Caco-2 (cell line): ENCODE results near the gene APC2. TPM values are rescaled to one million over a fixed set of nuclear protein-coding genes. Genes with fewer than 3 reads are reported as not detected.

Experiments
- BruUV-seq: library from RNA; stranded (reverse); fragments of 400-500 nt; replicated peaks from 2 replicates; lab custom pipeline; 2021; lab: Mats Ljungman, UMichigan
- CTCF ChIA-PET: fragments of 300-600 bp; sonication (Branson Sonifier 250); formaldehyde crosslinking; loops from one replicate; lab custom pipeline; 2022; ENCODE audit warnings: antibody characterized with exemption; lab: Charles Lee
- POLR2A ChIA-PET: fragments of 300-600 bp; sonication (Branson Sonifier 250); formaldehyde crosslinking; loops from one replicate; lab custom pipeline; 2022; ENCODE audit warnings: antibody characterized with exemption; lab: Charles Lee
- DNase-seq, 2 experiments: peaks; one replicate each; pipeline versions ENCODE4 v3.0.0 to v3.0.0-alpha.2; 2020 to 2022
- H3K27me3 ChIP-seq: replicated peaks from 2 replicates; pipeline ENCODE4 v1.6.0; 2011; ENCODE audit warnings: low read length; ENCODE audit not compliant: control insufficient read depth, insufficient read depth
- H3K36me3 ChIP-seq: 2 replicates; pipeline ENCODE4 v1.5.1; 2011; ENCODE audit warnings: low read length; ENCODE audit not compliant: control insufficient read depth, insufficient read depth
- H3K4me1 ChIP-seq: fragments of 250-450 bp; sonication (Bioruptor Pico); 2 replicates; pipeline ENCODE4 v1.5.1; 2020; ENCODE audit warnings: mild to moderate bottlenecking
- H3K4me3 ChIP-seq: 2 replicates; pipeline ENCODE4 v1.5.1; 2011; ENCODE audit warnings: low read depth, mild to moderate bottlenecking, control low read depth, low read length
- H3K9me3 ChIP-seq: fragments of 250-450 bp; sonication (Bioruptor Pico); 2 replicates; pipeline ENCODE4 v1.5.1; 2020; ENCODE audit warnings: mild to moderate bottlenecking, moderate library complexity
- H3K27ac Mint-ChIP-seq: one replicate; pipeline ENCODE4 v1.8.0; 2022; ENCODE audit warnings: mixed read lengths; ENCODE audit not compliant: unreplicated experiment
- H3K27me3 Mint-ChIP-seq: one replicate; pipeline ENCODE4 v1.8.0; 2022; ENCODE audit warnings: mixed read lengths; ENCODE audit not compliant: insufficient read depth, unreplicated experiment
- H3K36me3 Mint-ChIP-seq: one replicate; pipeline ENCODE4 v1.8.0; 2022; ENCODE audit warnings: mild to moderate bottlenecking, mixed read lengths; ENCODE audit not compliant: insufficient read depth, unreplicated experiment
- H3K4me1 Mint-ChIP-seq: one replicate; pipeline ENCODE4 v1.8.0; 2022; ENCODE audit warnings: low read depth, mixed read lengths; ENCODE audit not compliant: unreplicated experiment
- H3K4me3 Mint-ChIP-seq: one replicate; pipeline ENCODE4 v1.8.0; 2022; ENCODE audit warnings: mild to moderate bottlenecking, moderate library complexity, mixed read lengths; ENCODE audit not compliant: unreplicated experiment
- H3K9me3 Mint-ChIP-seq: one replicate; pipeline ENCODE4 v1.8.0; 2022; ENCODE audit warnings: mixed read lengths; ENCODE audit not compliant: unreplicated experiment
- CTCF ChIP-seq, 2 experiments: fragments of 200-600 bp in 1 of 2; IDR thresholded peaks; 1 replicate in 1 of 2; 2 replicates in 1 of 2; pipeline versions ENCODE4 v1.5.1 to v1.8.0; 2011 to 2022; ENCODE audit warnings: antibody characterized with exemption in 1 of 2, control low read depth in 1 of 2, inconsistent platforms in 1 of 2, low read depth in 1 of 2, low read length in 1 of 2, mild to moderate bottlenecking in 1 of 2, moderate library complexity in 1 of 2; ENCODE audit not compliant: insufficient read depth in 1 of 2, severe bottlenecking in 1 of 2, unreplicated experiment in 1 of 2
- intact Hi-C: fragments of 100-400 bp; cut with micrococcal nuclease; formaldehyde crosslinking; loops from one replicate; pipeline ENCODE4 v1.10.0; 2022; ENCODE audit not compliant: unreplicated experiment
- total RNA-seq: library from RNA; stranded (reverse); gene quantifications from 2 replicates; pipeline ENCODE4 v1.2.3, GENCODE V29; 2022

APC2 gene
- total RNA-seq, 1 experiment from 2014 or later = 9.5 TPM

- POLR2A ChIA-PET = no interaction called here
- Mint-ChIP-seq H3K4me3 (no peak overlapping the region), H3K9me3 (no peaks in the 10 kb centered on the region), H3K36me3 (peaks cover 54% of the 10 kb centered on the region), H3K4me1 (peaks cover 6% of the 10 kb centered on the region), H3K27ac (no peak overlapping the region), H3K27me3 (no peaks in the 10 kb centered on the region)
- no peak for TF ChIP-seq CTCF (IDR thresholded peaks at IDR 0.05; ENCODE audit: insufficient read depth in 1 of 2, low read depth in 1 of 2, low read length in 1 of 2, severe bottlenecking in 1 of 2, unreplicated experiment in 1 of 2)
- DNase-seq = no peak
- peaks cover 20% of the 10 kb centered on the region for H3K4me1 ChIP-seq
- peaks cover 6% of the 10 kb centered on the region; the same call in 1 of the 2 replicates for H3K9me3 ChIP-seq
- H3K27me3 ChIP-seq = no peaks in the 10 kb centered on the region
- intact Hi-C loops = no loop called here
- no peaks in the 10 kb centered on the region for H3K36me3 ChIP-seq
- no peak overlapping the region for H3K4me3 ChIP-seq
- no TSS peak for BruUV-seq
- CTCF ChIA-PET = interaction anchor here (0.6 kb wide), 1 partner anchor 357 kb away, joined by 9 read pairs; no protein-coding TSS in a partner anchor
These were observed 54.2 kb downstream of the APC2 start for GRCh38 chr19:1503925-1504773.

GRCh38 chr19:1505012-1505411, 55.1 kb downstream of the APC2 start:
- no peaks in the 10 kb centered on the region for H3K27me3 ChIP-seq
- H3K36me3 ChIP-seq = no peaks in the 10 kb centered on the region
- intact Hi-C loops = no loop called here
- CTCF ChIA-PET = interaction anchor here (0.6 kb wide), 1 partner anchor 358 kb away, joined by 9 read pairs; no protein-coding TSS in a partner anchor
- BruUV-seq = no TSS peak
- H3K4me3 ChIP-seq = no peak overlapping the region
- TF ChIP-seq CTCF (IDR thresholded peaks at IDR 0.05; ENCODE audit: insufficient read depth in 1 of 2, low read depth in 1 of 2, low read length in 1 of 2, severe bottlenecking in 1 of 2, unreplicated experiment in 1 of 2) = no peak
- POLR2A ChIA-PET = no interaction called here
- H3K4me3 Mint-ChIP-seq = no peak overlapping the region
- H3K9me3 Mint-ChIP-seq = no peaks in the 10 kb centered on the region
- H3K27ac Mint-ChIP-seq = no peak overlapping the region
- no peaks in the 10 kb centered on the region for H3K27me3 Mint-ChIP-seq
- H3K9me3 ChIP-seq = peaks cover 4% of the 10 kb centered on the region; the same call in 1 of the 2 replicates
- H3K4me1 ChIP-seq = peaks cover 23% of the 10 kb centered on the region
- H3K36me3 Mint-ChIP-seq = peaks cover 53% of the 10 kb centered on the region
- DNase-seq = no peak
- peaks cover 6% of the 10 kb centered on the region for H3K4me1 Mint-ChIP-seq

- intact Hi-C loops = no loop called here
- Mint-ChIP-seq H3K9me3 (no peaks in the 10 kb centered on the region), H3K36me3 (peaks cover 46% of the 10 kb centered on the region), H3K4me1 (peaks cover 12% of the 10 kb centered on the region), H3K4me3 (peak overlapping the region; percentile 17), H3K27me3 (no peaks in the 10 kb centered on the region), H3K27ac (peak overlapping the region; percentile 69)
- Histone ChIP-seq H3K9me3 (no peaks in the 10 kb centered on the region), H3K4me1 (peaks cover 26% of the 10 kb centered on the region), H3K36me3 (peaks cover 1% of the 10 kb centered on the region; the same call in 1 of the 2 replicates), H3K27me3 (no peaks in the 10 kb centered on the region), H3K4me3 (no peak overlapping the region)
- ChIA-PET CTCF (no interaction called here), POLR2A (no interaction called here)
- no TSS peak for BruUV-seq
- no peak for DNase-seq
- no peak for TF ChIP-seq CTCF (IDR thresholded peaks at IDR 0.05; ENCODE audit: insufficient read depth in 1 of 2, low read depth in 1 of 2, low read length in 1 of 2, severe bottlenecking in 1 of 2, unreplicated experiment in 1 of 2)
These were observed 56.3 kb downstream of the APC2 start for GRCh38 chr19:1505991-1506881.
